GM23338 (cell line): ENCODE data around the gene EPHA4. TPM values are rescaled to one million over a fixed set of nuclear protein-coding genes. Genes with fewer than 3 reads are reported as not detected.

ENCODE experiments used
- ATAC-seq: fragments of 200-7000 bp; cut with Tn5 transposase; 3 replicates; pipeline ENCODE4 v1.9.1; 2020
- DNase-seq: peaks from one replicate; pipeline ENCODE4 v3.0.0-alpha.2; 2015; ENCODE audit warnings: low spot score
- H2AFZ ChIP-seq: fragments of 200-600 bp; sonication (generic); 2 replicates; pipeline ENCODE4 v1.8.0; 2016; ENCODE audit warnings: antibody characterized with exemption, mild to moderate bottlenecking, moderate library complexity
- H3F3A ChIP-seq: fragments of 200-600 bp; sonication (generic); replicated peaks from 2 replicates; pipeline ENCODE4 v1.8.0; 2017; ENCODE audit warnings: antibody characterized with exemption, mixed run types, low read depth
- H3K27ac ChIP-seq: fragments of 200-600 bp; sonication (generic); 2 replicates; pipeline ENCODE4 v1.6.1; 2016; ENCODE audit warnings: low read depth
- H3K27me3 ChIP-seq: fragments of 200-600 bp; sonication (generic); 2 replicates; pipeline ENCODE4 v1.8.0; 2016; ENCODE audit warnings: mild to moderate bottlenecking, mixed run types, moderate library complexity; ENCODE audit not compliant: insufficient read depth
- H3K36me3 ChIP-seq: fragments of 200-600 bp; sonication (generic); 2 replicates; pipeline ENCODE4 v1.8.0; 2016; ENCODE audit warnings: mild to moderate bottlenecking; ENCODE audit not compliant: insufficient read depth
- H3K4me1 ChIP-seq: fragments of 200-600 bp; sonication (generic); 2 replicates; pipeline ENCODE4 v1.8.0; 2016; ENCODE audit warnings: mild to moderate bottlenecking, moderate library complexity; ENCODE audit not compliant: insufficient read depth
- H3K4me2 ChIP-seq: fragments of 200-600 bp; sonication (generic); 2 replicates; pipeline ENCODE4 v1.7.1; 2017; ENCODE audit warnings: mixed run types
- H3K4me3 ChIP-seq: fragments of 200-600 bp; sonication (generic); 2 replicates; pipeline ENCODE4 v1.6.1; 2016; ENCODE audit warnings: mixed run types
- H3K79me2 ChIP-seq: fragments of 200-600 bp; sonication (generic); replicated peaks from 2 replicates; pipeline ENCODE4 v1.8.0; 2017; ENCODE audit warnings: mild to moderate bottlenecking; ENCODE audit not compliant: insufficient read depth
- H3K9me2 ChIP-seq: fragments of 200-600 bp; sonication (generic); 2 replicates; pipeline ENCODE4 v1.8.0; 2017; ENCODE audit not compliant: insufficient read depth
- H4K20me1 ChIP-seq: fragments of 200-600 bp; sonication (generic); replicated peaks from 2 replicates; pipeline ENCODE4 v1.8.0; 2017; ENCODE audit warnings: mild to moderate bottlenecking; ENCODE audit not compliant: insufficient read depth
- H3K27ac Mint-ChIP-seq: 2 replicates; pipeline ENCODE4 v1.8.0; 2020; ENCODE audit warnings: inconsistent platforms, mild to moderate bottlenecking, moderate library complexity, mixed read lengths
- H3K27me3 Mint-ChIP-seq: 3 replicates; pipeline ENCODE4 v1.8.0; 2022; ENCODE audit warnings: low read depth, mild to moderate bottlenecking, moderate library complexity, mixed read lengths, inconsistent platforms; ENCODE audit not compliant: insufficient read depth, poor library complexity
- H3K36me3 Mint-ChIP-seq: 3 replicates; pipeline ENCODE4 v1.8.0; 2021; ENCODE audit warnings: low read depth, mild to moderate bottlenecking, inconsistent platforms, moderate library complexity, mixed read lengths
- H3K4me1 Mint-ChIP-seq: 3 replicates; pipeline ENCODE4 v1.8.0; 2020; ENCODE audit warnings: mild to moderate bottlenecking, inconsistent platforms, mixed read lengths
- H3K4me3 Mint-ChIP-seq: 3 replicates; pipeline ENCODE4 v1.8.0; 2021; ENCODE audit warnings: moderate library complexity, mild to moderate bottlenecking, inconsistent platforms, mixed read lengths
- H3K9me3 Mint-ChIP-seq: 3 replicates; pipeline ENCODE4 v1.8.0; 2020; ENCODE audit warnings: moderate library complexity, mild to moderate bottlenecking, inconsistent platforms, mixed read lengths
- CREB1 ChIP-seq: fragments of 250-450 bp; sonication (Bioruptor Pico); IDR thresholded peaks from 2 replicates; pipeline ENCODE4 v1.5.0; 2020; ENCODE audit warnings: low read depth, mild to moderate bottlenecking, moderate library complexity
- CTCF ChIP-seq, 2 experiments: fragments of 200-600 bp in 1 of 2; sonication (generic) in 1 of 2; conservative IDR thresholded peaks; 2 replicates each; pipeline versions ENCODE4 v1.5.1 to v1.6.1; 2016 to 2017; ENCODE audit warnings: antibody characterized with exemption in 2 of 2, low read depth in 2 of 2, mild to moderate bottlenecking in 2 of 2, moderate library complexity in 1 of 2
- EZH2 ChIP-seq: fragments of 200-600 bp; sonication (generic); IDR thresholded peaks from one replicate; pipeline ENCODE4 v1.8.0; 2017; ENCODE audit warnings: antibody characterized with exemption, mild to moderate bottlenecking, low read depth; ENCODE audit not compliant: unreplicated experiment
- JUNB ChIP-seq: IDR thresholded peaks from one replicate; pipeline ENCODE4 v1.6.1; 2016; ENCODE audit warnings: antibody characterized with exemption; ENCODE audit not compliant: unreplicated experiment
- NANOG ChIP-seq: IDR thresholded peaks from 2 replicates; pipeline ENCODE4 v1.6.1; 2016; ENCODE audit warnings: antibody characterized with exemption, borderline replicate concordance
- POLR2AphosphoS5 ChIP-seq: IDR thresholded peaks from 2 replicates; pipeline ENCODE4 v1.6.1; 2016; ENCODE audit warnings: antibody characterized with exemption, low read depth
- REST ChIP-seq: IDR thresholded peaks from one replicate; pipeline ENCODE4 v1.6.1; 2018; ENCODE audit warnings: antibody characterized with exemption; ENCODE audit not compliant: unreplicated experiment
- STAT1 ChIP-seq: IDR thresholded peaks from one replicate; pipeline ENCODE4 v1.6.1; 2016; ENCODE audit warnings: antibody characterized with exemption; ENCODE audit not compliant: unreplicated experiment
- ZNF331 ChIP-seq: fragments of 250-450 bp; sonication (Bioruptor Pico); IDR thresholded peaks from 2 replicates; pipeline ENCODE4 v1.5.0; 2020; ENCODE audit warnings: low read depth, mild to moderate bottlenecking, moderate library complexity
- ZNF462 ChIP-seq: fragments of 250-450 bp; sonication (Bioruptor Pico); IDR thresholded peaks from 2 replicates; pipeline ENCODE4 v1.5.0; 2020; ENCODE audit warnings: mild to moderate bottlenecking, moderate library complexity
- polyA plus RNA-seq: library from polyadenylated mRNA; unstranded; fragments of >200 nt; fragmentation: Nextera tagmentation; extraction: Ambion mirVana; gene quantifications from 2 replicates; pipeline ENCODE4 v1.2.1, GENCODE V29; 2016
- total RNA-seq: library from RNA; depleted of rRNA; stranded (reverse); fragments of >200 nt; shearing (Covaris generic); gene quantifications from 2 replicates; pipeline ENCODE4 v1.2.3, GENCODE V29; 2014

Gene EPHA4
- total and polyA plus RNA-seq, 2 experiments from 2014 or later = 4.1 to 6.2 TPM

- TF ChIP-seq JUNB (no peak), EZH2 (no peak), REST (no peak)
Observed at GRCh38 chr2:221388891-221389290, 183.2 kb downstream of the EPHA4 start (continued).

GRCh38 chr2:221385716-221386115 is 186.4 kb downstream of the EPHA4 start:
- Histone ChIP-seq H3K27ac (no peak overlapping the region), H3F3A (no peaks in the 10 kb centered on the region), H3K4me2 (no peak overlapping the region), H3K36me3 (no peaks in the 10 kb centered on the region), H3K4me1 (0 out of 2 replicates have a peak, but pooled peaks cover 1% of the 10 kb centered on the region), H3K27me3 (no peaks in the 10 kb centered on the region), H4K20me1 (no peaks in the 10 kb centered on the region), H3K9me2 (no peaks in the 10 kb centered on the region), H3K79me2 (no peaks in the 10 kb centered on the region), H3K4me3 (no peak overlapping the region), H2AFZ (no peak overlapping the region)
- Mint-ChIP-seq H3K4me1 (no peaks in the 10 kb centered on the region; the same call in 2 of the 3 replicates), H3K4me3 (no peak overlapping the region), H3K9me3 (no peaks in the 10 kb centered on the region), H3K27me3 (peaks cover 2% of the 10 kb centered on the region), H3K27ac (no peak overlapping the region), H3K36me3 (no peaks in the 10 kb centered on the region)
- no peak for TF ChIP-seq JUNB
- TF ChIP-seq CREB1 (CRISPR knock-in tag) = no peak
- no peak for TF ChIP-seq CTCF (conservative IDR thresholded peaks at IDR 0.05; ENCODE audit: low read depth in 2 of 2)
- TF ChIP-seq POLR2AphosphoS5 = no peak
- no peak for TF ChIP-seq ZNF462 (CRISPR knock-in tag)
- no peak for TF ChIP-seq REST
- no peak for TF ChIP-seq ZNF331 (CRISPR knock-in tag)
- TF ChIP-seq STAT1 = no peak
- TF ChIP-seq NANOG = no peak
- ATAC-seq = no peak
- DNase-seq = no peak
